ENCODE results near the gene MICAL3. TPM values are rescaled to one million over a fixed set of nuclear protein-coding genes. Genes with fewer than 3 reads are reported as not detected.

MICAL3 gene
- total and polyA plus RNA-seq, 9 of the 15 experiments (the other 6 are each of a cell fraction or from before 2014, with no cell fraction given), result 0.53 to 32.1 (median 12.3) TPM

DNA sequence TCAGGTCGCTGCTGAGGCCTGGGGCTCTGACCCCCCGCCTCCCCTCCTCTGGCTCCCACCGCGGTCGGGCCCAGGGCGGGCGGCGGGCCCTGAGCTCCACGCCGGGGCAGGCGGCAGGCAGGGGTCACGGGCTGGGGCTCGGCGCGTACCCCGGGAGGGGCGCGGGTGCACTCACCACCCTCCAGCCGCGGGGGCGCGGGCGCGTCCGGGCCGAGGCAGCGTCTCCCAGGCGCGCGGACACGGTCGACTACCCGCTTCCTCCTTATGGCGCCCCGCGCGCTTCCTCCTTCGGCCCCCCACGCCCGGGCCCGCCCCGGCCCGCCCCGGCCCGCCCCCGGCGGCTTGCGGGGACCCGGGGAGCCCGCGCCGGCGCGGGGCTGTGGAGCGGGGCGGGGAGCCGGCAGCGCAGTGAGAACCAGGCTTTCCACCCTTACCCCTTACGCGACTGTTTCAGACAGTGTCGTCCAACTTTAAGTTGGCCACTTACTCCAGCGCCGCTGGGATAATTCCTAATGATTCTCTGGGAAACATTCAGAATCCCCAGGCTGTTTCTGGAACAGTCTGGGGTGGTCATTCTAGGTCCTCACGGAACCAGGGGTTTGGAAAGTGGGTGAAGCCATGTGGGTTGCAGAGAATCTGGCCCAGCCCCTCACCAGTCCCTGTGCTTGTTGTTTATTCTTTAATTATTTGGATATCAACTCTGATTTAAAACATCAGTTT, 250.0 kb downstream of the MICAL3 start, which contains the start of gene BID (continued):
- TF ChIP-seq, protein P1, sequence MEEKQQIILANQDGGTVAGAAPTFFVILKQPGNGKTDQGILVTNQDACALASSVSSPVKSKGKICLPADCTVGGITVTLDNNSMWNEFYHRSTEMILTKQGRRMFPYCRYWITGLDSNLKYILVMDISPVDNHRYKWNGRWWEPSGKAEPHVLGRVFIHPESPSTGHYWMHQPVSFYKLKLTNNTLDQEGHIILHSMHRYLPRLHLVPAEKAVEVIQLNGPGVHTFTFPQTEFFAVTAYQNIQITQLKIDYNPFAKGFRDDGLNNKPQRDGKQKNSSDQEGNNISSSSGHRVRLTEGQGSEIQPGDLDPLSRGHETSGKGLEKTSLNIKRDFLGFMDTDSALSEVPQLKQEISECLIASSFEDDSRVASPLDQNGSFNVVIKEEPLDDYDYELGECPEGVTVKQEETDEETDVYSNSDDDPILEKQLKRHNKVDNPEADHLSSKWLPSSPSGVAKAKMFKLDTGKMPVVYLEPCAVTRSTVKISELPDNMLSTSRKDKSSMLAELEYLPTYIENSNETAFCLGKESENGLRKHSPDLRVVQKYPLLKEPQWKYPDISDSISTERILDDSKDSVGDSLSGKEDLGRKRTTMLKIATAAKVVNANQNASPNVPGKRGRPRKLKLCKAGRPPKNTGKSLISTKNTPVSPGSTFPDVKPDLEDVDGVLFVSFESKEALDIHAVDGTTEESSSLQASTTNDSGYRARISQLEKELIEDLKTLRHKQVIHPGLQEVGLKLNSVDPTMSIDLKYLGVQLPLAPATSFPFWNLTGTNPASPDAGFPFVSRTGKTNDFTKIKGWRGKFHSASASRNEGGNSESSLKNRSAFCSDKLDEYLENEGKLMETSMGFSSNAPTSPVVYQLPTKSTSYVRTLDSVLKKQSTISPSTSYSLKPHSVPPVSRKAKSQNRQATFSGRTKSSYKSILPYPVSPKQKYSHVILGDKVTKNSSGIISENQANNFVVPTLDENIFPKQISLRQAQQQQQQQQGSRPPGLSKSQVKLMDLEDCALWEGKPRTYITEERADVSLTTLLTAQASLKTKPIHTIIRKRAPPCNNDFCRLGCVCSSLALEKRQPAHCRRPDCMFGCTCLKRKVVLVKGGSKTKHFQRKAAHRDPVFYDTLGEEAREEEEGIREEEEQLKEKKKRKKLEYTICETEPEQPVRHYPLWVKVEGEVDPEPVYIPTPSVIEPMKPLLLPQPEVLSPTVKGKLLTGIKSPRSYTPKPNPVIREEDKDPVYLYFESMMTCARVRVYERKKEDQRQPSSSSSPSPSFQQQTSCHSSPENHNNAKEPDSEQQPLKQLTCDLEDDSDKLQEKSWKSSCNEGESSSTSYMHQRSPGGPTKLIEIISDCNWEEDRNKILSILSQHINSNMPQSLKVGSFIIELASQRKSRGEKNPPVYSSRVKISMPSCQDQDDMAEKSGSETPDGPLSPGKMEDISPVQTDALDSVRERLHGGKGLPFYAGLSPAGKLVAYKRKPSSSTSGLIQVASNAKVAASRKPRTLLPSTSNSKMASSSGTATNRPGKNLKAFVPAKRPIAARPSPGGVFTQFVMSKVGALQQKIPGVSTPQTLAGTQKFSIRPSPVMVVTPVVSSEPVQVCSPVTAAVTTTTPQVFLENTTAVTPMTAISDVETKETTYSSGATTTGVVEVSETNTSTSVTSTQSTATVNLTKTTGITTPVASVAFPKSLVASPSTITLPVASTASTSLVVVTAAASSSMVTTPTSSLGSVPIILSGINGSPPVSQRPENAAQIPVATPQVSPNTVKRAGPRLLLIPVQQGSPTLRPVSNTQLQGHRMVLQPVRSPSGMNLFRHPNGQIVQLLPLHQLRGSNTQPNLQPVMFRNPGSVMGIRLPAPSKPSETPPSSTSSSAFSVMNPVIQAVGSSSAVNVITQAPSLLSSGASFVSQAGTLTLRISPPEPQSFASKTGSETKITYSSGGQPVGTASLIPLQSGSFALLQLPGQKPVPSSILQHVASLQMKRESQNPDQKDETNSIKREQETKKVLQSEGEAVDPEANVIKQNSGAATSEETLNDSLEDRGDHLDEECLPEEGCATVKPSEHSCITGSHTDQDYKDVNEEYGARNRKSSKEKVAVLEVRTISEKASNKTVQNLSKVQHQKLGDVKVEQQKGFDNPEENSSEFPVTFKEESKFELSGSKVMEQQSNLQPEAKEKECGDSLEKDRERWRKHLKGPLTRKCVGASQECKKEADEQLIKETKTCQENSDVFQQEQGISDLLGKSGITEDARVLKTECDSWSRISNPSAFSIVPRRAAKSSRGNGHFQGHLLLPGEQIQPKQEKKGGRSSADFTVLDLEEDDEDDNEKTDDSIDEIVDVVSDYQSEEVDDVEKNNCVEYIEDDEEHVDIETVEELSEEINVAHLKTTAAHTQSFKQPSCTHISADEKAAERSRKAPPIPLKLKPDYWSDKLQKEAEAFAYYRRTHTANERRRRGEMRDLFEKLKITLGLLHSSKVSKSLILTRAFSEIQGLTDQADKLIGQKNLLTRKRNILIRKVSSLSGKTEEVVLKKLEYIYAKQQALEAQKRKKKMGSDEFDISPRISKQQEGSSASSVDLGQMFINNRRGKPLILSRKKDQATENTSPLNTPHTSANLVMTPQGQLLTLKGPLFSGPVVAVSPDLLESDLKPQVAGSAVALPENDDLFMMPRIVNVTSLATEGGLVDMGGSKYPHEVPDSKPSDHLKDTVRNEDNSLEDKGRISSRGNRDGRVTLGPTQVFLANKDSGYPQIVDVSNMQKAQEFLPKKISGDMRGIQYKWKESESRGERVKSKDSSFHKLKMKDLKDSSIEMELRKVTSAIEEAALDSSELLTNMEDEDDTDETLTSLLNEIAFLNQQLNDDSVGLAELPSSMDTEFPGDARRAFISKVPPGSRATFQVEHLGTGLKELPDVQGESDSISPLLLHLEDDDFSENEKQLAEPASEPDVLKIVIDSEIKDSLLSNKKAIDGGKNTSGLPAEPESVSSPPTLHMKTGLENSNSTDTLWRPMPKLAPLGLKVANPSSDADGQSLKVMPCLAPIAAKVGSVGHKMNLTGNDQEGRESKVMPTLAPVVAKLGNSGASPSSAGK (IDR thresholded peaks at IDR 0.05), result no peak
- TF ChIP-seq CREBBP (IDR thresholded peaks at IDR 0.05; ENCODE audit: low read depth, low read length), result no peak
- no peak for TF ChIP-seq ETS2 (tag; IDR thresholded peaks at IDR 0.05; ENCODE audit: borderline replicate concordance, poor library complexity, severe bottlenecking)
- TF ChIP-seq CCNT2 (IDR thresholded peaks at IDR 0.05; ENCODE audit: borderline replicate concordance, extremely low read depth, insufficient read length, low read depth, low read length), result peak; percentile 19
- TF ChIP-seq, protein P2, sequence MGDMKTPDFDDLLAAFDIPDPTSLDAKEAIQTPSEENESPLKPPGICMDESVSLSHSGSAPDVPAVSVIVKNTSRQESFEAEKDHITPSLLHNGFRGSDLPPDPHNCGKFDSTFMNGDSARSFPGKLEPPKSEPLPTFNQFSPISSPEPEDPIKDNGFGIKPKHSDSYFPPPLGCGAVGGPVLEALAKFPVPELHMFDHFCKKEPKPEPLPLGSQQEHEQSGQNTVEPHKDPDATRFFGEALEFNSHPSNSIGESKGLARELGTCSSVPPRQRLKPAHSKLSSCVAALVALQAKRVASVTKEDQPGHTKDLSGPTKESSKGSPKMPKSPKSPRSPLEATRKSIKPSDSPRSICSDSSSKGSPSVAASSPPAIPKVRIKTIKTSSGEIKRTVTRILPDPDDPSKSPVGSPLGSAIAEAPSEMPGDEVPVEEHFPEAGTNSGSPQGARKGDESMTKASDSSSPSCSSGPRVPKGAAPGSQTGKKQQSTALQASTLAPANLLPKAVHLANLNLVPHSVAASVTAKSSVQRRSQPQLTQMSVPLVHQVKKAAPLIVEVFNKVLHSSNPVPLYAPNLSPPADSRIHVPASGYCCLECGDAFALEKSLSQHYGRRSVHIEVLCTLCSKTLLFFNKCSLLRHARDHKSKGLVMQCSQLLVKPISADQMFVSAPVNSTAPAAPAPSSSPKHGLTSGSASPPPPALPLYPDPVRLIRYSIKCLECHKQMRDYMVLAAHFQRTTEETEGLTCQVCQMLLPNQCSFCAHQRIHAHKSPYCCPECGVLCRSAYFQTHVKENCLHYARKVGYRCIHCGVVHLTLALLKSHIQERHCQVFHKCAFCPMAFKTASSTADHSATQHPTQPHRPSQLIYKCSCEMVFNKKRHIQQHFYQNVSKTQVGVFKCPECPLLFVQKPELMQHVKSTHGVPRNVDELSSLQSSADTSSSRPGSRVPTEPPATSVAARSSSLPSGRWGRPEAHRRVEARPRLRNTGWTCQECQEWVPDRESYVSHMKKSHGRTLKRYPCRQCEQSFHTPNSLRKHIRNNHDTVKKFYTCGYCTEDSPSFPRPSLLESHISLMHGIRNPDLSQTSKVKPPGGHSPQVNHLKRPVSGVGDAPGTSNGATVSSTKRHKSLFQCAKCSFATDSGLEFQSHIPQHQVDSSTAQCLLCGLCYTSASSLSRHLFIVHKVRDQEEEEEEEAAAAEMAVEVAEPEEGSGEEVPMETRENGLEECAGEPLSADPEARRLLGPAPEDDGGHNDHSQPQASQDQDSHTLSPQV (IDR thresholded peaks at IDR 0.05), result peak; percentile 44; the same call in 1 of the 2 replicates
- no peak for TF ChIP-seq MECOM (CRISPR knock-in tag; IDR thresholded peaks at IDR 0.05)
- no peak for TF ChIP-seq POU5F1 (IDR thresholded peaks at IDR 0.05; ENCODE audit: borderline replicate concordance, low read depth, low read length, partially characterized antibody)
- no peak for TF ChIP-seq TGIF2 (CRISPR knock-in tag; IDR thresholded peaks at IDR 0.05)
- TF ChIP-seq KLF1 (tag; IDR thresholded peaks at IDR 0.05), result no peak

All from K562 (cell line).